Measurements from ENCODE around the gene RFPL2. TPM values are rescaled to one million over a fixed set of nuclear protein-coding genes. Genes with fewer than 3 reads are reported as not detected.

RFPL2 gene
- 1.2 TPM for total RNA-seq

GRCh38 chr22:32204856-32205722 is at the start of gene RFPL2:
TSS of gene RFPL2 (minus strand) at chr22:32205073. CDS start at chr22:32202451, 2,622 bp downstream.
- no peak for FAIRE-seq
- DNase-seq (ENCODE audit: low spot score in 2 of 2): no peak

- FAIRE-seq (no peak), DNase-seq (ENCODE audit: low spot score in 2 of 2) (no peak)
Observed at GRCh38 chr22:32249231-32249630, 44.4 kb upstream of the RFPL2 start.

DNA sequence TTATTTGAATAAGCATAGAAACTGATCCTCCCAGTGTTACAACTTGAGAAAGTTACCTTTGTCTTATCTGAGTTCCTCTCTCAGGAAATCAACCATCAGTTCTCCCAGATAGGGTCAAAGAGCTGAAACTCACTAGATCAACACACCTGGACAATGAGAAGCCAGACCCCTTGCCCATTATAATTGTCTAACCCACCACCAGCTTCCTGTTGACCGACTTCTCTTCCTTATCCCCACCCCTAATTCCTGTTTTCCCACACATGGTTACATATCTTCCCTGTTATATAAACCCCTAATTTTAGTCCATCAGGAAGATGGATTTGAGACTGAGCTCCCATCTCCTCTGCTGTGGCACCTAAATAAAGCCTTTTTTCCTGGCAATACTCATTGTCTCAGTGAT is 43.4 kb upstream of the RFPL2 start:
- FAIRE-seq (no peak), DNase-seq (ENCODE audit: low spot score in 2 of 2) (no peak)

- FAIRE-seq (no peak), DNase-seq (ENCODE audit: low spot score in 2 of 2) (no peak)
Observed at GRCh38 chr22:32246166-32246565, 41.3 kb upstream of the RFPL2 start.

DNA sequence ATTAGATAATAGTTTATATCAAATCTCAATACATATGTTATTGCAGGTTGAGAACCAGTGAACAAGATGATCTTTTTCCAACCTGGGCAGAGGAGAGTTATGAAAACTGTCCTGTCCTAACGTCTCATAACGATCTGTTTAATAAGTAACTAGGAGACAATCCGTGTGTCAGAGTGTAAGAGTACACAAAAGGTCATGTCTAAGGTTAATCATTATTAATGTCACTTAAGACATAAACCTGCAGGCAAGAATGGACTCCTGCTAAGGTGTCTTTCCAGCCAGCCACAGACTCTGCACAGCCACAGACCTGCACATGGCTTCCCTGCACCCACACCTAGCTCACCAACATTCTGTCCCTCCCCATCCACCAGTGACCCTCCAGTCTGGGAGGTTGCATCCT is 40.2 kb upstream of the RFPL2 start:
- FAIRE-seq (no peak), DNase-seq (ENCODE audit: low spot score in 2 of 2) (no peak)

DNA sequence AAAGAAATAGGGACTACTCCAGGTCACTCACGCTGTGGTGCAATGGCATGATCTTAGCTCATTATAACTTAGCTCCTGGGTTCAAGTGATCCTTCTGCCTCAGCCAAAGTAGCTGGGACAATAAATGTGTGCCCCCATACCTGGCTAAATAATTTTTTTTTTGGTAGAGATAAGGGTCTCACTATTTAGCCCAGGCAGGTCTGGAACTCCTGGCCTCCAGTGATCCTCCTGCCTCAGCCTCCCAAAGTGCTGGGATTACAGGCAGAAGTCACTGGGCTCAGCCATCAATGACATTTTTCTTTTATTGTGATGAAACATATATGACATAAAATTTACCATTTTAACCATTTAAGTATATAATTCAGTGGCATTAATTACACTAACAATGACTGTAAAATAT is 39.7 kb upstream of the RFPL2 start:
- FAIRE-seq (no peak), DNase-seq (ENCODE audit: low spot score in 2 of 2) (no peak)

DNA sequence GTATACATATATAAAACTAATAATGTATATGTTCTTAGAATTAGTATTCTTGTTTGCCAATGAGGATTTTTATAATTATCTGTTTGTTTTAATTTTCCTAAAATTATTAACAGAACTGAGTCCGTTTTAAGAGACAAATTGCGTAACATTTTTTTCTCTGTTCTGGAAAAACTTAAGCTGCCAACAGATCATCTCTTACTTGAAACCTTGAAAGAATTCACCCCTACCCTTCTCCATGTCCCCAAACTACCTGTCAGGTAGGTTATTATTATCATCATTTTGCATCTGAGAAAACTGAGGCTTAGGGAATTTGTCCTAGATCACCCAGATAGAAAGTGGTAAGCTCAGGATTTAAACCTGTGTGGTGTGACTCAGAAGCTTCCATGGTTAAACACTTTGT is 35.6 kb upstream of the RFPL2 start:
- peak; percentile 24 for FAIRE-seq

DNA sequence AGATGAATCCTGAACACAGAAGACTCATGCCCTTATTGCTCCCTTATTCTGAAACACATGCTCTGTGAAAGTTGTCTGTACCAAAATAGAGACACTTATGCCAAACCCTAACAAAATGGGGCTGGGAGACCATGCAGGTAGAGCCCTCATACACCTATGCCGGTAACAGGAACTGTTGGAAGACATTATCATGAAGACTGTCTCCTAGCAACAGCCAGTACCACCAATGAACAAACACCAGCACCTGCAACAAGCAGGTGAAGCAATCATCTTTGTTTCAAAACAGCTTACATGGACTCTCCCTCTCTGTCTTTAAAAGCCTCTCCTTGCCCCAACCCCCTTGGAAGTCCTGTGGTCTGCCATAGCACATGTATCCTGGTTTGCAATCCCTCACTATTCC is 33.0 kb upstream of the RFPL2 start:
- FAIRE-seq (no peak), DNase-seq (ENCODE audit: low spot score in 2 of 2) (no peak)

More for the DNA sequence above, 35.6 kb upstream of the RFPL2 start:
- DNase-seq (ENCODE audit: low spot score in 2 of 2): no peak

DNA sequence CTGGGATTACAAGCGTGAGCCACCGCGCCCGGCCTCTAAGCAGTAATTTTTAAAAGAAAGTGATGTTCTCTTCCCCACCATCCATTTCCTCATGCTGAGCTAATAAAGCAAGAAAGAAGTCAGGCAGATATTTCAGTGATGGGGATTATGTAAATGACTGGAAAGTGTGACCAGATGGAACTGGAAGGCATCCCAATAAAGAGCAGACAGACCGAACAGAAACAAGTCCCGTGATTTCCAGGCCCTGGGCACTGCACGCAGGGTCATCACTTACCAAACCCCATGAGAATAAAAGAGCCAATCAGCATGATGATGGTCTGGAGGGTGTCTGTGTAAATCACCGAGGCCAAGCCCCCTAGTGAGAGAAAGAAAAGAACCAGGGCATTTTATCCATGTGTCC is 32.1 kb upstream of the RFPL2 start:
- DNase-seq (ENCODE audit: low spot score in 2 of 2): no peak
- FAIRE-seq: no peak

DNA sequence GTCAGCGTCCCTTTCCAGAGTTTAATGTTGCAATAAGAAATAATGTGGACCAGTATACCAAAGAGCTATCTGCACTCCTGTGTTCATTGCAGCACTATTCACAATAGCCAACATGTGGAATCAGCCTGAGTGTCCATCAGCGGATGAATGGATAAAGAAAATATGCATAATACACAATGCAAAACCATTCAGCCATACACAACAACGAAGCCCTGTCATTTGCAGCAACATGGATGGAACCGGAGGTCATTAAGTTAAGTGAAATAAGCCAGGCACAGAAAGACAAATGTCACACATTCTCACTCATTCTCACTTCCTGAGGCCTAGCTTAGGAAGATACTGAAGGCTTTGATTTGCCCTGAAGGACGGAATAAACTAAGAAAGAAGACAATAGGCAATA is 28.2 kb upstream of the RFPL2 start:
- FAIRE-seq (no peak), DNase-seq (ENCODE audit: low spot score in 2 of 2) (no peak)

- DNase-seq (ENCODE audit: low spot score in 2 of 2) (no peak), FAIRE-seq (no peak)
Observed at GRCh38 chr22:32232191-32232830, 27.4 kb upstream of the RFPL2 start.

DNA sequence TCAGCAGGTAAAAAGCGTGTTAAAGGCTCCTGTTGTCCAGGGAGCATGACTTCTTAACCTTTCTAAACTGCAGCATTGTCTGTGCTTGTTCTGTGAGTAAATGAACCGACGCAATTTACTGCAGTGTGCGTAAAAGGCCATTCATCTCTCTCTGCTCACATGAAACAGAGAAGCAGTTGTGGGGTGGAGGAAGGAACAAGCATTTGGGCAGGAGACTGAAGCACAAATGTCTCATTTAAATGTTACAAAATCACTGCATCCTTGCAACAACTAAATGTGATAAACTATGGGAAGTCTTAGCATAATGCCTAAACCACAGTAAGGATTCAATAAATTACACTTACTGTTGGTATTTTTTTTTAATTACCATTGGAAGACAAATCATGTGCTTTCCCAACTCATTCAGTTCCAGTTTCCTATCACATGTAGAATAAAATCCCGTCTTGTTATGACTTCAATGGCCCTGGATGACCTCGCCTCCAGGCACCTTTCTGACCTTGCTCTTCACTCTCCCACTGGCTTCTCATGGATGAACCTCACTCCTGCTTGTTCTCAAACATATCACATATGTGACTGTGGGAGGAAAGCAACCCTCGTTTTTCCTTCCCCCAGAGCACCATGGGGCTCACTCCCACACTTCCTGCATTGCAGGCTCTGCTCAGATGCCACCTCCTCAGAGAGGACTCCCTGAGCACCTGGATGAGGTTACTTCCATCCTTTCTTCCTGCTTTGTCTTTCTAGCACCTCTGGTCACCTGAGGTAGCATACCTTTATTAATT is 21.6 kb upstream of the RFPL2 start:
- FAIRE-seq (no peak), DNase-seq (ENCODE audit: low spot score in 2 of 2) (no peak)

GRCh38 chr22:32222991-32223390 is 18.1 kb upstream of the RFPL2 start:
- no peak for DNase-seq (ENCODE audit: low spot score in 2 of 2)
- FAIRE-seq: no peak

- no peak for DNase-seq (ENCODE audit: low spot score in 2 of 2)
- no peak for FAIRE-seq
Observed at GRCh38 chr22:32219026-32219425, 14.2 kb upstream of the RFPL2 start.

DNA sequence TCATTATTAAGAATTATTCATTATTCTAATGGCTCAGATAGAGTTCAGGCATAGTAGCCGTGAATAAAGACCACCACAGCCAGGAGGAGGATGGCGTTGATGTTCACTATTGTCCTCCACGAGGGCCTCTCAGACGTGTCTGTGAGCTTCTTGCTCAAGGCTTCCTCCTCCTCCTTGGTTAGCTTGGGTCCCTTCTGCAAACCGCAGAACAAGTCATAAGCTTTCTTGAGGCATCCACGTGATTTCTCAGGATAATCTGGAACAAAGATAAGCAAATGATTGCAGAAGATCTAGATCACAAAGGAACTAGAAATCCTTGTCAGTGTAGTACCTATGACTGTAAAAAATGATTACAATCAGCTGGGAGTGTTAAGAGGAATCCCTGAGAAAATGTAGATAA is 13.6 kb upstream of the RFPL2 start:
- FAIRE-seq (no peak), DNase-seq (ENCODE audit: low spot score in 2 of 2) (no peak)

GRCh38 chr22:32217465-32217864 is 12.6 kb upstream of the RFPL2 start:
- DNase-seq (ENCODE audit: low spot score in 2 of 2) (no peak), FAIRE-seq (no peak)

DNA sequence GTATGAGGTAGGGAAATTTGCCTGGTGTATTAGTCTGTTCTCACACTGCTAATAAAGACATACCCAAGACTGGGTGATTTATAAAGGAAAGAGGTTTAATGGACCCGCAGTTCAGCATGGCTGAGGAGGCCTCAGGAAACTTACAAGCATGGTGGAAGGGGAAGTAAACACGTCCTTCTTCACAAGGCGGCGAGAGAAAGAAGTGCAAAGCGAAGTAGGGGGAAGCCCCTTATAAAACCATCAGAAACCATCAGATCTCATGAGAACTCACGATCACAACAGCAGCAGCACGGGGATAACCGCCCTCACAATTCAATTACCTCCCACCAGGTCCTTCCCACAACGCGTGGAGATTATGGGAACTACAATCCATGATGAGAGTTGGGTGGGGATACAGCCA is 12.0 kb upstream of the RFPL2 start:
- DNase-seq (ENCODE audit: low spot score in 2 of 2): no peak
- FAIRE-seq: no peak

DNA sequence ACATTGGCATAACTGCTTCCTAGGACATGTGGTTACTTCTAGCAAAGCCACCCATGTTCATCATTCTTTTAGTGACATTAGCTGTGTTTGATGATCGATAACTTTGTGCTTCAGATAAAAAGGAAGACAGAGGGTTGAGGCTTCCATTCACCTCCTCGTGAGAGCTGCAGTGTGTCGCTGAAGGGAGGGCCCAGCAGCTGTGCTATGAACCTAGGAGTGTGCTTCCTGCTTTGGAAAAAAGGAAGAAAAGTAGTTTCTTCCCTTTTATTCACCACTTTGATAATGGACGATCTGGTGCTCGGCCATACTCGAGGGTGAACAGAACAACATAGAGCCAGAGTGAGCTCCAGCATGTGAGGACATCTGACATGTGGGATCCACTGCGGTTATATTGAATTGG is 6.1 kb upstream of the RFPL2 start:
- FAIRE-seq (no peak), DNase-seq (ENCODE audit: low spot score in 2 of 2) (no peak)

DNA sequence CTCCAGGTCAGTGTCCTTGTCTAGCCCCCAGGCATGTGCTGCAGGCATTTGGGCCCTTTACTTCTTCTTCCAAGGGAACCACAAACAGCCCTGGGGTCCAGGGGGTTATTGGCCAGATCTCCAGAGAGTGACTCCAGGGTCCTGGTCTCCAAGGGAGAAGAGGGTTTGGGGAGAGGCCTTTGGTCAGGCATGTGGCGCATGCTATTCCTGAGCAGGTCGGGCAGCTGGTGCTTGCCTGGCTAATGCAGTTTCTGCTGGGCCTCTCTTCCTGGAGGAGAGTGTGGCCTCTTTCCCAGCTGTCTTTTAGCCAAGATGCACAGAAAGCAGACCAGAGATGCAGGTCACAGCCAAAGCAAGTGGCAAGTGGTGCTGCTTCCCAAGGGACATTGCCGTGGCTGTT is 3.8 kb upstream of the RFPL2 start:
- FAIRE-seq: no peak
- DNase-seq (ENCODE audit: low spot score in 2 of 2): no peak

DNA sequence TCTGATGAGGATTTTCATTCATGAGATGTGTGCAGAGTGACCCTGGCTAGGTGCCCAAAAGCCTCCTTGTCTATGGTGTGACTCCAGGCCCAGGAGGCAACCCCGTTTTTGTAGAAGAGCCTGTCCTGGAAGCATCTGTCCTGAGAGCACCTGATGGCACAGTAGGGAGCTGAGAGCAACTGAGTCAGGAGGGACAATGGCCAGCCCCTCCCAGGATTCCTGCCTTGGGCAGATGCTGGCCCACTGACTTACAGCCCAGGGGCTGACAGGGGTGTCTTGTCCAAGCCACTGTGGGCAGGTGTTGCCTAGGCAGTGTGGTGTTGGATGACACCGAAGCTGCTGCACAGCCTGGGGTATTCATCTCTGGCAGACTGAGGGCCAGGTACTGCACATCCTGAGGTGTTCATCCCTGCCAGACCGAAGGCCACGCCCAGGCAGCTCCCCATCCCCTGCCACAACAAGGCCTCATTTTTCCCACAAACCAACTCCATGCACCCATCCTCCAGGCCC is 3.2 kb upstream of the RFPL2 start:
- DNase-seq (ENCODE audit: low spot score in 2 of 2) (no peak), FAIRE-seq (no peak)

Data from frontal cortex (tissue), 4 donors.